D721Med (cell line): Measurements from ENCODE around the gene CIAO3.

Source experiments
- DNase-seq: peaks from one replicate; pipeline ENCODE4 v3.0.0; 2011; ENCODE audit warnings: low spot score; ENCODE audit not compliant: insufficient read length
- FAIRE-seq: peaks from 2 replicates; lab custom pipeline; 2011; peaks lifted over from hg19 to GRCh38; lab: Jason Lieb, UNC
- CTCF ChIP-seq: IDR thresholded peaks from 2 replicates; pipeline ENCODE4 v1.5.1; 2012; ENCODE audit warnings: mild to moderate bottlenecking, control low read depth; ENCODE audit not compliant: insufficient read depth; ENCODE audit errors: missing control alignments

CIAO3 gene

GRCh38 chr16:774086-775001, 33.5 kb upstream of the CIAO3 start:
- no peak for TF ChIP-seq CTCF
- DNase-seq (no peak), FAIRE-seq (no peak)

GRCh38 chr16:772959-773358, 32.2 kb upstream of the CIAO3 start:
- FAIRE-seq (no peak), DNase-seq (no peak)
- no peak for TF ChIP-seq CTCF

- FAIRE-seq (no peak), DNase-seq (no peak)
- no peak for TF ChIP-seq CTCF
Observed at GRCh38 chr16:770411-770810, 29.6 kb upstream of the CIAO3 start.

GRCh38 chr16:769934-770333, 29.1 kb upstream of the CIAO3 start:
- DNase-seq (no peak), FAIRE-seq (no peak)
- no peak for TF ChIP-seq CTCF

GRCh38 chr16:769184-769784, 28.5 kb upstream of the CIAO3 start:
- DNase-seq (no peak), FAIRE-seq (no peak)
- TF ChIP-seq CTCF = no peak

GRCh38 chr16:768428-768827, 27.6 kb upstream of the CIAO3 start:
- no peak for TF ChIP-seq CTCF
- DNase-seq (no peak), FAIRE-seq (no peak)
